Testis (tissue), 3 donors: ENCODE results near the gene LRMDA. TPM values are rescaled to one million over a fixed set of nuclear protein-coding genes. Genes with fewer than 3 reads are reported as not detected.

Experiments used
- DNase-seq: peaks from one replicate; pipeline ENCODE4 v3.0.0-alpha.2; 2019
- H3K27ac ChIP-seq, 2 donors: fragments of 200-600 bp; sonication (generic); one replicate each; pipeline ENCODE4 v1.5.1; 2019
- H3K27me3 ChIP-seq: fragments of 200-600 bp; sonication (generic); one replicate; pipeline ENCODE4 v1.5.1; 2019
- H3K36me3 ChIP-seq: fragments of 200-600 bp; sonication (generic); one replicate; pipeline ENCODE4 v1.5.1; 2017; ENCODE audit warnings: low read depth; ENCODE audit errors: missing control alignments
- H3K4me1 ChIP-seq: fragments of 200-600 bp; sonication (generic); one replicate; pipeline ENCODE4 v1.5.1; 2019
- H3K4me3 ChIP-seq, 2 donors: fragments of 200-600 bp; sonication (generic); one replicate each; pipeline ENCODE4 v1.5.1; 2017 to 2019
- H3K9me3 ChIP-seq: fragments of 200-600 bp; sonication (generic); one replicate; pipeline ENCODE4 v1.5.1; 2017
- CTCF ChIP-seq, 3 experiments: fragments of 450-650 bp in 2 of 3; fragments of 200-600 bp in 1 of 3; sonication (generic) in 1 of 3; IDR thresholded peaks; one replicate each; pipeline ENCODE4 v1.5.1; 2016 to 2019; ENCODE audit warnings: antibody characterized with exemption in 3 of 3, mild to moderate bottlenecking in 2 of 3, moderate library complexity in 1 of 3
- POLR2A ChIP-seq: fragments of 450-650 bp; IDR thresholded peaks from one replicate; pipeline ENCODE4 v1.6.1; 2017; ENCODE audit warnings: antibody characterized with exemption, mild to moderate bottlenecking, moderate library complexity
- WGBS, 2 donors: methylation state at CpG; one replicate each; pipeline ENCODE4 v1.1.5; 2018; 5-methylcytosine and 5-hydroxymethylcytosine counted together
- intact Hi-C: fragments of 100-400 bp; cut with DNase I; formaldehyde crosslinking; loops from one replicate; pipeline ENCODE4 v1.15.1; 2023; ENCODE audit warnings: low total_unique reads
- polyA plus RNA-seq: library from polyadenylated mRNA; stranded (reverse); fragments of 350-450 nt; fragmentation: Illumina TruSeq; extraction: RNeasy Lipid Tissue Mini Kit (QIAGEN cat#74804); gene quantifications from one replicate; pipeline ENCODE4 v1.2.3, GENCODE V29; 2014; ENCODE audit warnings: low read depth, low replicate concordance; ENCODE audit not compliant: insufficient read depth
- total RNA-seq, 2 donors: library from RNA; depleted of rRNA; stranded (reverse); fragments of >200 nt; gene quantifications; one replicate each; pipeline ENCODE4 v1.2.3, GENCODE V29; 2016

The LRMDA gene
- total and polyA plus RNA-seq, 3 donors from 2014 or later: 7.6 to 13.8 (median 10.6) TPM

GRCh38 chr10:75663947-75664664 is 232.7 kb downstream of the LRMDA start:
- no peak for TF ChIP-seq POLR2A
- no peak for TF ChIP-seq CTCF (IDR thresholded peaks at IDR 0.05)

GRCh38 chr10:75664968-75665367 is 233.5 kb downstream of the LRMDA start:
- Histone ChIP-seq H3K27ac (no peak overlapping the region), H3K36me3 (no peaks in the 10 kb centered on the region), H3K4me1 (peaks cover 12% of the 10 kb centered on the region), H3K4me3 (no peak overlapping the region), H3K27me3 (no peaks in the 10 kb centered on the region), H3K9me3 (no peaks in the 10 kb centered on the region)
- intact Hi-C loops: no loop called here
- no peak for TF ChIP-seq POLR2A
- 96 to 100% methylated on average over 3 of the region's 3 CpGs for WGBS, 2 donors
- DNase-seq: no peak

More at GRCh38 chr10:75663947-75664664, 232.7 kb downstream of the LRMDA start:
- H3K4me3 ChIP-seq: no peak overlapping the region
- intact Hi-C loops: no loop called here
- peak; percentile 65 for DNase-seq
- H3K27ac ChIP-seq: peak overlapping the region in 1 of 2 donors; percentile 80
- H3K4me1 ChIP-seq: peaks cover 12% of the 10 kb centered on the region
- H3K27me3 ChIP-seq: no peaks in the 10 kb centered on the region
- H3K36me3 ChIP-seq: no peaks in the 10 kb centered on the region
- 29 to 45% methylated on average over 3 of the region's 3 CpGs for WGBS, 2 donors
- no peaks in the 10 kb centered on the region for H3K9me3 ChIP-seq

- no peaks in the 10 kb centered on the region for H3K27me3 ChIP-seq
- no peak overlapping the region for H3K4me3 ChIP-seq
- no peak for DNase-seq
- H3K9me3 ChIP-seq: no peaks in the 10 kb centered on the region
- peaks cover 12% of the 10 kb centered on the region for H3K4me1 ChIP-seq
- no peak overlapping the region for H3K27ac ChIP-seq
- no peak for TF ChIP-seq POLR2A
- no peak for TF ChIP-seq CTCF (IDR thresholded peaks at IDR 0.05)
- H3K36me3 ChIP-seq: no peaks in the 10 kb centered on the region
- intact Hi-C loops: no loop called here
Measured at GRCh38 chr10:75665707-75666106, 234.3 kb downstream of the LRMDA start.

- intact Hi-C loops: no loop called here
Measured at GRCh38 chr10:75672111-75672671, 240.8 kb downstream of the LRMDA start.

GRCh38 chr10:75672842-75673241 is 241.4 kb downstream of the LRMDA start:
- Histone ChIP-seq H3K36me3 (no peaks in the 10 kb centered on the region), H3K27ac (no peak overlapping the region), H3K9me3 (no peaks in the 10 kb centered on the region), H3K4me3 (no peak overlapping the region), H3K27me3 (no peaks in the 10 kb centered on the region), H3K4me1 (peaks cover 12% of the 10 kb centered on the region)
- intact Hi-C loops: no loop called here
- 77 to 86% methylated on average over 4 of the region's 4 CpGs for WGBS, 2 donors
- no peak for TF ChIP-seq POLR2A
- TF ChIP-seq CTCF (IDR thresholded peaks at IDR 0.05): no peak
- DNase-seq: no peak

More at GRCh38 chr10:75672111-75672671, 240.8 kb downstream of the LRMDA start:
- WGBS, 2 donors: 38 to 57% methylated on average over 3 to 4 of the region's 4 CpGs
- peaks cover 12% of the 10 kb centered on the region for H3K4me1 ChIP-seq
- no peak overlapping the region for H3K27ac ChIP-seq
- H3K27me3 ChIP-seq: no peaks in the 10 kb centered on the region
- H3K36me3 ChIP-seq: no peaks in the 10 kb centered on the region
- TF ChIP-seq CTCF (IDR thresholded peaks at IDR 0.05): no peak
- TF ChIP-seq POLR2A: no peak
- no peak overlapping the region for H3K4me3 ChIP-seq
- DNase-seq: no peak
- H3K9me3 ChIP-seq: no peaks in the 10 kb centered on the region
